HFFc6 (cell line): Measurements from ENCODE around the gene RNF13. TPM values are rescaled to one million over a fixed set of nuclear protein-coding genes. Genes with fewer than 3 reads are reported as not detected.

ENCODE experiments used
- DNase-seq: peaks from one replicate; pipeline ENCODE4 v3.0.0-alpha.2; 2018
- H3K27ac Mint-ChIP-seq: 2 replicates; pipeline ENCODE4 v1.8.0; 2020; ENCODE audit warnings: mild to moderate bottlenecking, mixed read lengths
- H3K27me3 Mint-ChIP-seq: 2 replicates; pipeline ENCODE4 v1.8.0; 2021; ENCODE audit warnings: mild to moderate bottlenecking, moderate library complexity, mixed read lengths; ENCODE audit not compliant: insufficient read depth
- H3K36me3 Mint-ChIP-seq: 2 replicates; pipeline ENCODE4 v1.8.0; 2021; ENCODE audit warnings: low read depth, mixed read lengths
- H3K4me1 Mint-ChIP-seq: 2 replicates; pipeline ENCODE4 v1.8.0; 2020; ENCODE audit warnings: low read depth, mixed read lengths
- H3K4me3 Mint-ChIP-seq: 2 replicates; pipeline ENCODE4 v1.8.0; 2020; ENCODE audit warnings: mild to moderate bottlenecking, moderate library complexity, mixed read lengths
- H3K9me3 Mint-ChIP-seq: 2 replicates; pipeline ENCODE4 v1.8.0; 2020; ENCODE audit warnings: mild to moderate bottlenecking, mixed read lengths
- total RNA-seq, 6 experiments: library from RNA; stranded (reverse); fragmentation: NEBNext Ultra II Directional; extraction: Animal tissue kit (Norgen Biotek cat#: 25700); gene quantifications; 2 replicates in 1 of 6; 3 replicates in 5 of 6; pipeline ENCODE4 v1.2.3, GENCODE V29; 2021
- TF ChIP-seq, protein P1 (sequence below): fragments of 200-600 bp; sonication (generic); IDR thresholded peaks from 2 replicates; pipeline ENCODE4 v1.5.0; 2021; ENCODE audit warnings: antibody characterized with exemption, mild to moderate bottlenecking

Gene RNF13
- total RNA-seq, 6 experiments from 2014 or later, result 20.5 to 33.7 (median 25.7) TPM

- no peak overlapping the region for H3K4me3 Mint-ChIP-seq
- no peak for DNase-seq
- no peaks in the 10 kb centered on the region; the same call in 1 of the 2 replicates for H3K27me3 Mint-ChIP-seq
- H3K4me1 Mint-ChIP-seq, result peaks cover 73% of the 10 kb centered on the region
- H3K9me3 Mint-ChIP-seq, result no peaks in the 10 kb centered on the region
- no peak overlapping the region for H3K27ac Mint-ChIP-seq
- TF ChIP-seq, protein P1, sequence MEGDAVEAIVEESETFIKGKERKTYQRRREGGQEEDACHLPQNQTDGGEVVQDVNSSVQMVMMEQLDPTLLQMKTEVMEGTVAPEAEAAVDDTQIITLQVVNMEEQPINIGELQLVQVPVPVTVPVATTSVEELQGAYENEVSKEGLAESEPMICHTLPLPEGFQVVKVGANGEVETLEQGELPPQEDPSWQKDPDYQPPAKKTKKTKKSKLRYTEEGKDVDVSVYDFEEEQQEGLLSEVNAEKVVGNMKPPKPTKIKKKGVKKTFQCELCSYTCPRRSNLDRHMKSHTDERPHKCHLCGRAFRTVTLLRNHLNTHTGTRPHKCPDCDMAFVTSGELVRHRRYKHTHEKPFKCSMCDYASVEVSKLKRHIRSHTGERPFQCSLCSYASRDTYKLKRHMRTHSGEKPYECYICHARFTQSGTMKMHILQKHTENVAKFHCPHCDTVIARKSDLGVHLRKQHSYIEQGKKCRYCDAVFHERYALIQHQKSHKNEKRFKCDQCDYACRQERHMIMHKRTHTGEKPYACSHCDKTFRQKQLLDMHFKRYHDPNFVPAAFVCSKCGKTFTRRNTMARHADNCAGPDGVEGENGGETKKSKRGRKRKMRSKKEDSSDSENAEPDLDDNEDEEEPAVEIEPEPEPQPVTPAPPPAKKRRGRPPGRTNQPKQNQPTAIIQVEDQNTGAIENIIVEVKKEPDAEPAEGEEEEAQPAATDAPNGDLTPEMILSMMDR, result no peak
- H3K36me3 Mint-ChIP-seq, result 0 out of 2 replicates have a peak, but pooled peaks cover under 1% of the 10 kb centered on the region
Measured at GRCh38 chr3:149816311-149816710, 3.3 kb downstream of the RNF13 start.

DNA sequence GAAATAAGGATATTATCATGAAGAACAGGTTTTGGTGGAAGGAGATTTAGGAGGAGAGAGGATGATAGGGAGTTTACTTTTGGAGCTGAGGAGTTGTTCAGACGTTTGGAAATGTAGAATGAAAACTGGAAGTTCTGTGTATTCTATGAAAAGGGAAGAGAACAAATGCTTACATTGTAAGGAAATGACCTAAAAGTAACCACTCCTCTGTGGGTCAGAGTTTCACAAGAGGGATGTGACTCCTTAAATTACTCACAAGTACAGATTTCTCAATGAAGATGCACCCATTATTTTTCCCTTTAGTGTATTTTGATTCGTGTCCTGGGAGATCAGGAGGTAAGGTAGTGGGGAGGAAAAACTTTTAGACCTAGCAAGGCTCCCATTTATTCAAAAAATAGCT lies 4.0 kb downstream of the RNF13 start:
- Mint-ChIP-seq H3K4me1 (peaks cover 74% of the 10 kb centered on the region), H3K36me3 (0 out of 2 replicates have a peak, but pooled peaks cover 7% of the 10 kb centered on the region), H3K9me3 (no peaks in the 10 kb centered on the region), H3K27me3 (no peaks in the 10 kb centered on the region; the same call in 1 of the 2 replicates), H3K4me3 (no peak overlapping the region), H3K27ac (peak overlapping the region; percentile 14; the same call in 1 of the 2 replicates)
- peak; percentile 35 for DNase-seq
- TF ChIP-seq, protein P1, result no peak

DNA sequence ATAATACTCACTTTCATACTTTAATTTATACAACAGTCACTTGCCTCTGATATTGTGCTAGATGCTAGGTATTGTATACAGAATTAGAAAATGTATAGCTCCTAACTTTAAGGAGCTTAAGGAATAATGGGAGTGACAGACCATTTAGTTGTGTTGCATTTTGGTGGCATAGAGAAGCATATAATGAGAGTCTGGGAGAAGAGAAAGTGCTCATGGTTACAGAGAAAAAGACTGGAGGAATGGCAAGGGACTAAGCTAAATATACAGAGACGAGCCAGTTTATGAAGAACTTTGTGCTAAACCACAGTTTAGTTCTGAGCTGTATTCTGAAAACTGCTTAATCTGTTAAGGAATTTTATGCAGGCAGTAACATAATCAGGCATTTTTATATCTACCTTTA lies 6.4 kb downstream of the RNF13 start:
- Mint-ChIP-seq H3K27me3 (no peaks in the 10 kb centered on the region; the same call in 1 of the 2 replicates), H3K4me3 (no peak overlapping the region), H3K4me1 (peaks cover 63% of the 10 kb centered on the region), H3K9me3 (no peaks in the 10 kb centered on the region), H3K27ac (no peak overlapping the region), H3K36me3 (peaks cover 12% of the 10 kb centered on the region; the same call in 1 of the 2 replicates)
- DNase-seq, result no peak
- TF ChIP-seq, protein P1, result no peak

DNA sequence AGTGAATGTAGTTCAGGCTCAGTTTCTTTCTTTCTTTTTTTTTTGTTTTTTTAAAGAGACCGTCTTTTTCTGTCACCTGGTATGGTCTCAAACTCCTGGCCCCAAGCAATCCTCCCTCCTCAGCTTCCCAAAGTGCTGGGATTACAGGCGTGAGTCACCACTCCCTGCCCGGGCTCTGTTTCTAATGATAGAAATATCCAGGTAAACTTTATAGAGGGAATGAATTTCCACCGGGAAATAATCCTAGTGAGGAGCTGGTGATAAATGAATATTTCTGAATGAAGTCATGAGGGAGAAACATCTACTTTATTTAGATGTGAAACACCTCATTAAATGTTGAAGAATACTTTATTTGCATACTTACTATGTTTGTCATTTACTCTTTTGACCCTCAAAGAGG lies 7.2 kb downstream of the RNF13 start:
- Mint-ChIP-seq H3K36me3 (peaks cover 12% of the 10 kb centered on the region; the same call in 1 of the 2 replicates), H3K4me3 (peak overlapping the region; percentile 52), H3K4me1 (peaks cover 56% of the 10 kb centered on the region), H3K27ac (peak overlapping the region; percentile 47; the same call in 1 of the 2 replicates), H3K9me3 (no peaks in the 10 kb centered on the region), H3K27me3 (no peaks in the 10 kb centered on the region; the same call in 1 of the 2 replicates)
- peak; percentile 9 for DNase-seq
- TF ChIP-seq, protein P1, result no peak

DNA sequence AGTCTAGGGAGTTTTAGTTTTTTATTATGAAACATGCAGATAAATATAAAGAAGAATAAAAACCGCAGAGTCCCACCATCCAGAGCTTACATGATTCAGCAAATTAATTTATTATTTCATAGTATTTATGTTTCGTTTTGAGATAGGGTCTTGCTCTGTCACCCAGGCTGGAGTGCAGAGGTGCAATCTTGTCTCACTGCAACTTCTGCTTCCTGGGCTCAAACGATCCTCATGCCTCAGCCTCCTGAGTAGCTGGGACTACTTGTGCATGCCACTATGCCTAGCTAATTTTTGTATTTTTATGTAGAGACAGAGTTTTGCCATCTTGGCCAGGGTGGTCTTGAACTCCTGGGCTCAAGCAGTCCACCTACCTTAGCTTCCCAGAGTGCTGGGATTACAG lies 13.6 kb downstream of the RNF13 start:
- Mint-ChIP-seq H3K36me3 (peaks cover 20% of the 10 kb centered on the region), H3K27ac (no peak overlapping the region), H3K9me3 (peaks cover 14% of the 10 kb centered on the region; the same call in 1 of the 2 replicates), H3K4me3 (no peak overlapping the region), H3K4me1 (peaks cover 13% of the 10 kb centered on the region), H3K27me3 (no peaks in the 10 kb centered on the region; the same call in 1 of the 2 replicates)
- DNase-seq, result no peak
- TF ChIP-seq, protein P1, result no peak
